IMR-90 (cell line): Measurements from ENCODE around the gene SPDEF. TPM values are rescaled to one million over a fixed set of nuclear protein-coding genes. Genes with fewer than 3 reads are reported as not detected.

ENCODE experiments used
- ATAC-seq: fragments of 200-7000 bp; cut with Tn5 transposase; 2 replicates; pipeline ENCODE4 v1.9.1; 2020; ENCODE audit warnings: low read depth, mild to moderate bottlenecking, moderate library complexity
- BruUV-seq: library from RNA; stranded (reverse); fragments of 400-500 nt; replicated peaks from 2 replicates; lab custom pipeline; 2021; lab: Mats Ljungman, UMichigan
- CTCF ChIA-PET: fragments of 300-600 bp; formaldehyde crosslinking; extraction: SDS; loops from one replicate; lab custom pipeline; 2021; ENCODE audit warnings: antibody characterized with exemption; lab: Yijun Ruan, JAX
- POLR2A ChIA-PET: fragments of 300-600 bp; sonication (Branson Sonifier 250); formaldehyde crosslinking; loops from one replicate; lab custom pipeline; 2022; ENCODE audit warnings: antibody characterized with exemption; ENCODE audit not compliant: unreplicated experiment; lab: Charles Lee
- DNase-seq: peaks from one replicate; pipeline ENCODE4 v3.0.0; 2013
- H2AFZ ChIP-seq: replicated peaks from 2 replicates; pipeline ENCODE3; 2013; ENCODE audit warnings: low read length, mild to moderate bottlenecking; ENCODE audit not compliant: poor library complexity
- H2AK5ac ChIP-seq: 2 replicates; pipeline ENCODE4 v1.6.1; 2013; ENCODE audit warnings: low read depth, low read length, inconsistent platforms
- H2AK9ac ChIP-seq: replicated peaks from 2 replicates; pipeline ENCODE3; 2013; ENCODE audit warnings: mild to moderate bottlenecking, low read depth, low read length, moderate library complexity; ENCODE audit not compliant: poor library complexity
- H2BK120ac ChIP-seq: 2 replicates; pipeline ENCODE4 v1.6.1; 2013; ENCODE audit warnings: low read depth, low read length, inconsistent platforms
- H2BK15ac ChIP-seq: 3 replicates; pipeline ENCODE4 v1.6.1; 2013; ENCODE audit warnings: low read depth, low read length, inconsistent platforms
- H2BK20ac ChIP-seq: 2 replicates; pipeline ENCODE4 v1.6.1; 2013; ENCODE audit warnings: low read depth, mild to moderate bottlenecking, inconsistent platforms, low read length, moderate library complexity
- H2BK5ac ChIP-seq: 2 replicates; pipeline ENCODE4 v1.6.1; 2013; ENCODE audit warnings: mild to moderate bottlenecking, low read depth, low read length, inconsistent platforms; ENCODE audit not compliant: poor library complexity, severe bottlenecking
- H3K14ac ChIP-seq: replicated peaks from 2 replicates; pipeline ENCODE4 v1.6.1; 2013; ENCODE audit warnings: low read depth, low read length, inconsistent platforms
- H3K18ac ChIP-seq: 2 replicates; pipeline ENCODE4 v1.6.1; 2013; ENCODE audit warnings: low read depth, low read length, control low read depth
- H3K23ac ChIP-seq: 2 replicates; pipeline ENCODE4 v1.6.1; 2013; ENCODE audit warnings: low read depth, low read length, inconsistent platforms
- H3K27ac ChIP-seq: 2 replicates; pipeline ENCODE4 v1.5.1; 2013; ENCODE audit warnings: mild to moderate bottlenecking, control low read depth, low read length; ENCODE audit not compliant: insufficient read depth
- H3K27me3 ChIP-seq: 2 replicates; pipeline ENCODE4 v1.6.1; 2013; ENCODE audit warnings: low read length; ENCODE audit not compliant: control insufficient read depth, insufficient read depth
- H3K36me3 ChIP-seq: 2 replicates; pipeline ENCODE4 v1.6.1; 2013; ENCODE audit warnings: low read length, mixed read lengths; ENCODE audit not compliant: control insufficient read depth, insufficient read depth
- H3K4ac ChIP-seq: 2 replicates; pipeline ENCODE4 v1.6.1; 2013; ENCODE audit warnings: low read depth, low read length, inconsistent platforms
- H3K4me1 ChIP-seq: 2 replicates; pipeline ENCODE4 v1.6.1; 2013; ENCODE audit warnings: low read length, mixed read lengths; ENCODE audit not compliant: control insufficient read depth, insufficient read depth
- H3K4me2 ChIP-seq: 2 replicates; pipeline ENCODE4 v1.6.1; 2013; ENCODE audit warnings: low read depth, mild to moderate bottlenecking, control low read depth, low read length, moderate library complexity
- H3K4me3 ChIP-seq: 2 replicates; pipeline ENCODE4 v1.5.1; 2013; ENCODE audit warnings: low read depth, mild to moderate bottlenecking, control low read depth, low read length, moderate library complexity; ENCODE audit not compliant: insufficient read depth
- H3K56ac ChIP-seq: 2 replicates; pipeline ENCODE4 v1.6.1; 2013; ENCODE audit warnings: low read length, inconsistent platforms; ENCODE audit not compliant: insufficient read depth; ENCODE audit errors: extremely low read depth
- H3K79me1 ChIP-seq, 2 experiments: 2 replicates each; pipeline ENCODE4 v1.6.1; 2013; ENCODE audit warnings: low read length in 2 of 2, inconsistent platforms in 1 of 2, low read depth in 1 of 2
- H3K9ac ChIP-seq: 2 replicates; pipeline ENCODE4 v1.6.1; 2013; ENCODE audit warnings: low read depth, low read length, control low read depth
- H3K9me1 ChIP-seq: 2 replicates; pipeline ENCODE4 v1.6.1; 2013; ENCODE audit warnings: low read length, inconsistent platforms; ENCODE audit not compliant: insufficient read depth
- H3K9me3 ChIP-seq: 2 replicates; pipeline ENCODE4 v1.6.1; 2013; ENCODE audit warnings: low read length; ENCODE audit not compliant: control insufficient read depth, insufficient read depth
- H4K20me1 ChIP-seq: 2 replicates; pipeline ENCODE4 v1.6.1; 2013; ENCODE audit warnings: low read length, inconsistent platforms; ENCODE audit not compliant: insufficient read depth
- H4K5ac ChIP-seq: 2 replicates; pipeline ENCODE4 v1.6.1; 2013; ENCODE audit warnings: mild to moderate bottlenecking, low read depth, low read length, control low read depth
- H4K8ac ChIP-seq, 2 experiments: 2 replicates each; pipeline ENCODE4 v1.6.1; 2013; ENCODE audit warnings: low read depth in 2 of 2, low read length in 2 of 2, control low read depth in 1 of 2, inconsistent platforms in 1 of 2
- H4K91ac ChIP-seq: 2 replicates; pipeline ENCODE4 v1.6.1; 2013; ENCODE audit warnings: low read depth, low read length, inconsistent platforms; ENCODE audit not compliant: insufficient read depth
- CEBPB ChIP-seq: IDR thresholded peaks from 2 replicates; pipeline ENCODE4 v1.6.1; 2012; ENCODE audit warnings: low read depth, low read length, improper control_type of control experiment
- MAZ ChIP-seq: IDR thresholded peaks from 2 replicates; pipeline ENCODE4 v1.6.1; 2012; ENCODE audit warnings: low read depth, mild to moderate bottlenecking, low read length, improper control_type of control experiment, moderate library complexity, borderline replicate concordance
- RFX5 ChIP-seq: IDR thresholded peaks from 2 replicates; pipeline ENCODE4 v1.8.0; 2012; ENCODE audit warnings: low read depth, mild to moderate bottlenecking, low read length, moderate library complexity
- SMC3 ChIP-seq: fragments of 150-350 bp; IDR thresholded peaks from 2 replicates; pipeline ENCODE4 v1.6.1; 2016; ENCODE audit warnings: low read depth, mild to moderate bottlenecking, antibody characterized with exemption, low read length, moderate library complexity
- WGBS, 2 experiments: methylation state at CpG; one replicate each; pipeline versions ENCODE4 v1.1.5 to v1.1.7; 2013; ENCODE audit warnings: missing lambda C conversion rate in 2 of 2; ENCODE audit not compliant: insufficient read length in 1 of 2; ENCODE audit errors: extremely low coverage in 2 of 2; 5-methylcytosine and 5-hydroxymethylcytosine counted together
- dilution Hi-C: fragments of 300-500 bp; cut with HindIII; formaldehyde crosslinking; loops from one replicate; pipeline ENCODE4 v1.14.3; 2018; ENCODE audit warnings: low sequenced_read_pairs; ENCODE audit not compliant: unreplicated experiment
- in situ Hi-C: fragments of 300-500 bp; cut with MboI; formaldehyde crosslinking; loops from 3 replicates; pipeline ENCODE4 v1.14.3; 2019; ENCODE audit warnings: low sequenced_read_pairs, inconsistent platforms, mixed read lengths
- intact Hi-C: fragments of 100-400 bp; cut with micrococcal nuclease; formaldehyde crosslinking; loops from 2 replicates; pipeline ENCODE4 v1.10.0; 2022
- polyA plus RNA-seq, 3 experiments: library from polyadenylated mRNA; depleted of rRNA; stranded (reverse); fragments of >200 nt; gene quantifications; 2 replicates each; pipeline ENCODE4 v1.2.3, GENCODE V29; 2012; ENCODE audit warnings: low replicate concordance in 1 of 3
- total RNA-seq: library from RNA; depleted of rRNA; stranded (reverse); fragments of >200 nt; gene quantifications from 2 replicates; pipeline ENCODE4 v1.2.3, GENCODE V29; 2012

The SPDEF gene
- total and polyA plus RNA-seq, 2 of the 4 experiments (the other 2 are of a cell fraction): 0.05 TPM; not detected in 1

GRCh38 chr6:34554291-34555006 lies 1.7 kb downstream of the SPDEF start:
- Histone ChIP-seq H4K91ac (no peak overlapping the region), H2BK20ac (no peak overlapping the region), H3K14ac (no peak overlapping the region), H3K4me3 (no peak overlapping the region), H3K4me2 (no peak overlapping the region), H2BK5ac (no peak overlapping the region), H3K27ac (no peak overlapping the region), H3K18ac (no peak overlapping the region), H3K56ac (no peak overlapping the region), H2AFZ (peak overlapping the region; percentile 51), H3K4ac (no peak overlapping the region), H3K27me3 (peaks cover 18% of the 10 kb centered on the region), H3K4me1 (no peaks in the 10 kb centered on the region), H4K5ac (no peak overlapping the region), H3K9me3 (peaks cover 4% of the 10 kb centered on the region; the same call in 1 of the 2 replicates), H2AK9ac (no peak overlapping the region), H3K23ac (no peak overlapping the region), H2BK15ac (no peak overlapping the region), H4K8ac (no peak overlapping the region), H2BK120ac (no peak overlapping the region), H3K79me1 (no peaks in the 10 kb centered on the region), H4K20me1 (no peaks in the 10 kb centered on the region), H3K36me3 (no peaks in the 10 kb centered on the region), H3K9me1 (no peaks in the 10 kb centered on the region), H3K9ac (no peak overlapping the region), H2AK5ac (no peak overlapping the region)
- DNase-seq (no peak), ATAC-seq (no peak)
- dilution Hi-C loops (no loop called here), in situ Hi-C loops (no loop called here), intact Hi-C loops (no loop called here)
- BruUV-seq: no TSS peak
- POLR2A ChIA-PET: no interaction called here
- CTCF ChIA-PET: no interaction called here
- WGBS, 2 experiments: 30% methylated on average over 4 of the region's 15 CpGs; no CpG with 5 or more reads in 1 of the 2 experiments
- TF ChIP-seq RFX5 (no peak), SMC3 (no peak), CEBPB (no peak), MAZ (no peak)
